Kidney (tissue), 14 donors: ENCODE results near the gene KPNB1. TPM values are rescaled to one million over a fixed set of nuclear protein-coding genes. Genes with fewer than 3 reads are reported as not detected.

Source experiments
- DNase-seq, 5 donors: peaks; one replicate each; pipeline ENCODE4 v3.0.0-alpha.2; 2013 to 2020
- FAIRE-seq: peaks from 2 replicates; lab custom pipeline; 2012; peaks lifted over from hg19 to GRCh38; lab: Jason Lieb, UNC
- H3K27ac ChIP-seq, 2 donors: one replicate each; pipeline ENCODE4 v1.7.0; 2013; ENCODE audit warnings: low read depth in 2 of 2, low read length in 2 of 2, inconsistent platforms in 1 of 2
- H3K27me3 ChIP-seq: one replicate; pipeline ENCODE4 v1.7.1; 2013; ENCODE audit warnings: low read length, inconsistent platforms; ENCODE audit not compliant: control insufficient read depth, insufficient read depth
- H3K36me3 ChIP-seq, 3 donors: one replicate each; pipeline versions ENCODE4 v1.7.0 to v1.7.1; 2013; ENCODE audit warnings: low read length in 3 of 3, control low read depth in 1 of 3, inconsistent platforms in 1 of 3; ENCODE audit not compliant: insufficient read depth in 3 of 3, control insufficient read depth in 2 of 3
- H3K4me1 ChIP-seq, 3 donors: one replicate each; pipeline versions ENCODE4 v1.7.0 to v1.7.1; 2013; ENCODE audit warnings: low read length in 3 of 3, inconsistent platforms in 1 of 3, low read depth in 1 of 3; ENCODE audit not compliant: control insufficient read depth in 2 of 3, insufficient read depth in 2 of 3
- H3K4me3 ChIP-seq, 3 donors: one replicate each; pipeline versions ENCODE4 v1.7.0 to v1.8.1; 2013; ENCODE audit warnings: low read length in 3 of 3, control low read depth in 1 of 3, inconsistent platforms in 1 of 3
- H3K9ac ChIP-seq, 3 donors: one replicate each; pipeline versions ENCODE4 v1.7.0 to v1.7.1; 2013; ENCODE audit warnings: low read length in 3 of 3, control low read depth in 1 of 3, inconsistent platforms in 1 of 3
- H3K9me3 ChIP-seq, 3 donors: one replicate each; pipeline versions ENCODE4 v1.7.0 to v1.7.1; 2013; ENCODE audit warnings: low read length in 3 of 3, control low read depth in 1 of 3, inconsistent platforms in 1 of 3; ENCODE audit not compliant: control insufficient read depth in 2 of 3, insufficient read depth in 1 of 3
- intact Hi-C: fragments of 100-400 bp; cut with DNase I; formaldehyde crosslinking; loops from one replicate; pipeline ENCODE4 v1.11.1; 2022
- polyA plus RNA-seq: library from polyadenylated mRNA; stranded (reverse); fragments of 350-450 nt; fragmentation: Illumina TruSeq; extraction: RNeasy Lipid Tissue Mini Kit (QIAGEN cat#74804); gene quantifications from one replicate; pipeline ENCODE4 v1.2.3, GENCODE V29; 2014; ENCODE audit warnings: low read depth, low replicate concordance; ENCODE audit not compliant: insufficient read depth
- total RNA-seq: library from RNA; stranded (reverse); fragmentation: NEBNext Ultra II Directional; extraction: Animal tissue kit (Norgen Biotek cat#: 25700); gene quantifications from one replicate; pipeline ENCODE4 v1.2.1, GENCODE V29; 2021
- TF ChIP-seq, protein P1 (sequence below): IDR thresholded peaks from 3 replicates; pipeline ENCODE4 v1.5.1; 2012; ENCODE audit warnings: mild to moderate bottlenecking, moderate library complexity, borderline replicate concordance; ENCODE audit not compliant: insufficient read depth; ENCODE audit errors: extremely low read depth
- donor health status: control.
- donor health status: control.
- donor health status: control.
- donor health status: control.
- donor health status: control.
- donor health status: DM: yes; HTN: yes; CAD: no.
- donor health status: Normal renal cell carcinoma (clear cell type).

KPNB1 gene
- total and polyA plus RNA-seq, 2 donors from 2014 or later: 49.1 to 220 TPM

DNA sequence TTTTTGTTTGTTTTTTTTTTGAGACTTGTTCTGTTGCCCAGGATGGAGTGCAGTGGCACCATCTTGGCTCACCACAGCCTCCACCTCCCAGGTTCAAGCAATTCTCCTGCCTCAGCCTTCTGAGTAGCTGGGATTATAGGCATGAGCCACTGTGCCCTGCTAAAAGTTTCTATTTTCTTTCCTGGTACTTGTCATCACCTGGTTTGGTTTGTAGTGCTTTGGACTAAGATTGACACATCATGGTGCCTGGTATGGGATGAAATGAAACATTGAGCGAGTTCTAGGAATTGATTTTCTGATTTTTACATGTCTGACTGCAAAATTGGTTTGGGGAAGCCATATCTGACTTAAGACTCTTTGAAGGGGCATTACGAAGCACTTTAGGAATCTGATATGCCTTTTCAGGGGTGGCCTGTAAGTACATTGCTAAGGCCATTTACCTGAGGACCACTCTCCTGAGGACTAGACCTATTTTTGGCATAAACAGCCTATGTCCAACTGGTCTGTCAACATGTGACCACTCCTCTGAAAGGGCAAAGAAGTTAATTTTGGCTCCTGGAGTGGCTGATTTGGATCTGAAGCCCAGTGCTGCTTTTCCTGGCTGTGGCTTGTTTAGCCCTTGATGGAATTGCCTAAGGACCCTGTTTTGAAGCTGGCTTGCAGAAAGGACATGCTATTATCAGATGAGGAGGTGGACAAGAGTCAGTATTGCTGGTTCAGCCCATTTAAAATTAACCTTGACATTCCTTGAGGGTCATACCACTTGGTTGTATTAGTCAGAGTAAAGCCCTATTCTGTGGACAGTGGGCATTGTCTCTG, 25.9 kb downstream of the KPNB1 start:
- intact Hi-C loops: no loop called here
- no peaks in the 10 kb centered on the region for H3K27me3 ChIP-seq
- peaks cover 25 to 88% (median 62%) of the 10 kb centered on the region in 3 donors for H3K36me3 ChIP-seq
- no peaks in the 10 kb centered on the region for H3K4me1 ChIP-seq
- no peak overlapping the region for H3K4me3 ChIP-seq
- no peak for DNase-seq
- no peak overlapping the region for H3K9ac ChIP-seq
- FAIRE-seq: no peak
- TF ChIP-seq, protein P1, sequence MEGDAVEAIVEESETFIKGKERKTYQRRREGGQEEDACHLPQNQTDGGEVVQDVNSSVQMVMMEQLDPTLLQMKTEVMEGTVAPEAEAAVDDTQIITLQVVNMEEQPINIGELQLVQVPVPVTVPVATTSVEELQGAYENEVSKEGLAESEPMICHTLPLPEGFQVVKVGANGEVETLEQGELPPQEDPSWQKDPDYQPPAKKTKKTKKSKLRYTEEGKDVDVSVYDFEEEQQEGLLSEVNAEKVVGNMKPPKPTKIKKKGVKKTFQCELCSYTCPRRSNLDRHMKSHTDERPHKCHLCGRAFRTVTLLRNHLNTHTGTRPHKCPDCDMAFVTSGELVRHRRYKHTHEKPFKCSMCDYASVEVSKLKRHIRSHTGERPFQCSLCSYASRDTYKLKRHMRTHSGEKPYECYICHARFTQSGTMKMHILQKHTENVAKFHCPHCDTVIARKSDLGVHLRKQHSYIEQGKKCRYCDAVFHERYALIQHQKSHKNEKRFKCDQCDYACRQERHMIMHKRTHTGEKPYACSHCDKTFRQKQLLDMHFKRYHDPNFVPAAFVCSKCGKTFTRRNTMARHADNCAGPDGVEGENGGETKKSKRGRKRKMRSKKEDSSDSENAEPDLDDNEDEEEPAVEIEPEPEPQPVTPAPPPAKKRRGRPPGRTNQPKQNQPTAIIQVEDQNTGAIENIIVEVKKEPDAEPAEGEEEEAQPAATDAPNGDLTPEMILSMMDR: no peak
- no peaks in the 10 kb centered on the region for H3K9me3 ChIP-seq
- no peak overlapping the region for H3K27ac ChIP-seq

DNA sequence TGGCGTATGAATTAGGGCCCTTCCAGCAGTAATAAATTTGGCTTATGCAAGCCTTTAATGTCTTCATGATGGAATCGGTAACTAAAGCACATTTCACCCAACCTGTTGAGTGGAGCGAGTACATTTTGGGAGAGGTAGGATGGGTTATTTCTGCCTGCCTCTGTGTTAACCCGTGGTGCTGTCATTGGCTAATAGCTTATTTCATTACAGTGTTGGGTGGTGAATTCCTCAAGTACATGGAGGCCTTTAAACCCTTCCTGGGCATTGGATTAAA, 26.4 kb downstream of the KPNB1 start:
- H3K36me3 ChIP-seq: peaks cover 25 to 87% (median 61%) of the 10 kb centered on the region in 3 donors
- no peaks in the 10 kb centered on the region for H3K9me3 ChIP-seq
- FAIRE-seq (no peak), DNase-seq (no peak)
- no peaks in the 10 kb centered on the region for H3K27me3 ChIP-seq
- H3K27ac ChIP-seq: no peak overlapping the region
- intact Hi-C loops: no loop called here
- no peak overlapping the region for H3K9ac ChIP-seq
- TF ChIP-seq, protein P1: no peak
- H3K4me3 ChIP-seq: no peak overlapping the region
- no peaks in the 10 kb centered on the region for H3K4me1 ChIP-seq

DNA sequence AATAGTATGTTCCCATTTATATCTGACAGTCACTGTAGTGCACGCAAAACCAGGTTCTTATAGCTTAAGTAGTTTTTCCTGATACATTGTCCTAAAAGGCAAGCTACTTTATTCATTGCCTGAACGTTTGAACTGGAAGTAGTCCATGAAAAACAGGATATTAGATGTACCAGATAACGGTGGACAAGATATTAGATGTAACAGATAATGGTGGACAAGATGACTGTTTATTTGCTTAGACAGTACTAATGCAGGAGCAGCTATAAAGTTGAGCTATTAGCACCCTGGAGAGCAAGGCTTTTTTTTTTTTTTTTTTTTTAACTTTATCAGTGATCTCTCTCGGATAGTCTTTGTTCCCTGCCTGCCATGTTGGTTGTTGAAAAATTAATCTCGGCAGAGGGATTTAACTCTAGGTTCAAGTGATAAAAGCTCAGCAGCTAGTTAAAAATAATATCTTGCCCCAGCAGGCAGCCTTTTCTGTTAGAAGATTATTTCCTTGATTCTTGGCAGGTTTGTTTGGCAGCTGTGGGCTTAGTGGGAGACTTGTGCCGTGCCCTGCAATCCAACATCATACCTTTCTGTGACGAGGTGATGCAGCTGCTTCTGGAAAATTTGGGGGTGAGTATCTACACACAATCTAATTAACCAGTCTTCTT, 26.9 kb downstream of the KPNB1 start:
- no peaks in the 10 kb centered on the region for H3K4me1 ChIP-seq
- H3K27ac ChIP-seq: no peak overlapping the region
- H3K4me3 ChIP-seq: no peak overlapping the region
- H3K9ac ChIP-seq: no peak overlapping the region
- H3K9me3 ChIP-seq: no peaks in the 10 kb centered on the region
- intact Hi-C loops: no loop called here
- no peaks in the 10 kb centered on the region for H3K27me3 ChIP-seq
- FAIRE-seq: no peak
- peaks cover 25 to 85% (median 60%) of the 10 kb centered on the region in 3 donors for H3K36me3 ChIP-seq
- TF ChIP-seq, protein P1: no peak
- no peak for DNase-seq
